HG03064 (cell line): ENCODE results near the gene EXOC3L2.

Experiments used
- ATAC-seq: cut with Tn5 transposase; IDR thresholded peaks from one replicate; pipeline ENCODE4 v1.9.1; 2021; ENCODE audit warnings: low read depth; ENCODE audit not compliant: unreplicated experiment

Gene EXOC3L2

DNA sequence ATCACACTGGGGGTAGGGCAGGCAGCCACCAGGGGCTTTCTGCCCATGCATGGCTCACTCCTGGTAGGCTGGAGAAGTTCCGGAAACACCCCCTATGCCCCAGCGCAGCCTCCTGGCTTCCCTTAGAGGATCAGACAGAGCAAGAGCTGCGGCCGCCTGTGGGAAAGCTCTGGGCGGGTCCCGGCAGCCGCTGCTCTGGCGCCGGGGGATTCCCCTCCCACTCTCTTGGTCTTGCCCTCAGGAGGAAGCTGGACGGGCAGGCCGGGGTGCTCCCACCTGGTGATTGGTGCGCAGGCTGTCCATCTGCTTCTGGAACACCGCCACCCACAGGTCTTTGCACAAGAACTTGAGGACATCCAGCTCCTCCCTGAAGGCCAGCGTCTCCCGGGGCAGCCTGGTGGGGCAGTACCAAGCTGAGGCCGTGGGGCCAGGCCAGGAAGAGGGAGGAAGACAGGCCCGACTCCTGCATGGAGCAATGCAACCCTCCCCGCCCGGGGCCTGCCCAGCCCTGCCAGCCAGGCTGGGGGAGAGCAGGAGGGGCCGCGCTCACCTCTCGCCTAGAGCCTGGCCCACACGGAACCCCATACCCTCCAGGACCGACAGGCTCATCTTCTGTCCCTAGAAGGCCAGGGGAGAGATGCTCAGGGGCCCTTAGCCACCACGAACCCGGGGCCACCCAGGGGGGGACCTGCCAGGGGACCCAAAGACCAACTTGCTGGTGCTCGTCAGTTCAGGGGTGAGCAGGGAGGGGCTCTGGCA is 80.5 kb downstream of the EXOC3L2 start:
- ATAC-seq, result no peak

DNA sequence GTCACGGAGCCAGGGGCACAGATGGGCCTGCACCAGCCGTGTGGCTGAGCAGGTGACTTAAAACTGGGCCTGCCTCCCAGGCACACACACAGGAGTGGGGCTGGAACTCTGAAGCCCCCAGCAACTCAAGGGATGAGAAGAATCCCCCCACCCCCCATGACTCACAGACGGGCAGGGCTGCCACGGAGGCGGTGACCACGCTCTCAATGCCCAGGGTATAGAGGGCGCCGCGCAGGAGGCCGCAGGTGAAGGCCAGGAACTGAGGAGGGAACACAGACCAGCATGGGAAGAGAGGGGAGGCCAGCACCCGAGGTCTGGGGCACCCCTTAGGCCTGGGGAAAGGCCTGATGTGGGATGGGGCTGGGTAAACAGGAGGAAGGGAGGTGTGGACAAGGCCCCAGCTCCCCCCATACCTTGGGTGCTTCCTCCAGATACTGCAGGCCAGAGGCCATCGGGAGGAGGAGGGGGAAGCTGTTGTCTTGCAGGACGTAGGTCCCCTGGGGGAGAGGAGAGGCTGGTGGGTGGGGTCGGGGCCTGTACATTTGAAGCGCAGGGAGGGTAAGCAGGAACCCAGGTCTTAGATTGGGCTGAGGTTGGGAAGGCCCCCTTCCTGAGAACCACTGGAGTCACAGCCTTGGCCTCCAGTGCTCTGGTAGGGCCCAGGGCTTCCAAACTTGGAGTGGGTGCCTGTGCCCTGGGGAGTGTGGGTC is 81.3 kb downstream of the EXOC3L2 start:
- no peak for ATAC-seq

DNA sequence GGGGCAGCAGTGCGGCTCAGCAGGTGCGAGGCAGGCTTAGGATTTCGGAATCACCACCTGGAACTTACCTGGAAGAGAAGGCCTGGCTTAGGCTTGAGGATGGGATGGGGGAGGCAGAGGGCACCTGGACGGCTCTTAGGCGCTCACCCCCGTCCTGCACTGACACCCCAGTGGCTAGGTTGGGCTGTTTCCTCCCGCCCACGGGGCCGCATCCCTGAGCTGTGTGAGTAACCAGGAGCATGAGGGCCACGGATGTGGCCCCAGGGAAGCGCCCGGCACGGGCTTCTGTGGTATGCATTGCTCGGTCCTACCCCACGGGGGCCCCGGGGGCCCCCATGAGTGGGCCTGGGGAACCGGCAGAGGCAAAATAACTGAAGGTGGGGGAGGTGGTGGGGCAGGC is 82.1 kb downstream of the EXOC3L2 start:
- ATAC-seq, result no peak

DNA sequence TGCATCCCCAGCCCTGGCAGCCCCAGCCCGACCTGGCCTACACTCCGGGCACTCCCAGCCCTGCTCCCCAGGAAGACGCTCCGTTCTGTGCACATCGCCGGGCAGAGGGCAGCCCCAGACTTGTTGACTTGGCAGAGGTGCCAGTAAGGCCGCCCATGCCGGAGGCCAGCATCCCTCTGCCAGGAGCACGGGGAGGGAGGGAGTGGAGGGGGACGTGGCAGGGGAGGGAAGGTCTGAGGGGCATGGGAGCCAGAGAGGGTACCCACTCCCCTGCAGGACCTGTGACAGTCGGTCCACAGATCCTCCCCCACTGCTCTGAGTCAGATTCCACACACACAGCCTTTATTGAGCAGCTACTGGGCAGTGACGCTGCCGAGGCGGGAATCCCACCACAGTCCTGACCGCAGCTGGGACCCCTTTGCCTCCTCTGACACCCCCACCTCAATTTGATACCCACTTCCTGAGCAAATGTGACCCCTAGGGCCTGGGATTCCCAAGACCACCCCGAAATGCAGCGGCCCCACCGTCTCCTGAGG is 82.5 kb downstream of the EXOC3L2 start:
- ATAC-seq, result no peak
